Panc1 (cell line): ENCODE measurements around the gene HCN1. TPM values are rescaled to one million over a fixed set of nuclear protein-coding genes. Genes with fewer than 3 reads are reported as not detected.

Experiments
- ATAC-seq: fragments of 200-7000 bp; cut with Tn5 transposase; 2 replicates; pipeline ENCODE4 v1.9.1; 2020; ENCODE audit warnings: mild to moderate bottlenecking, moderate library complexity
- BruUV-seq: library from RNA; stranded (reverse); fragments of 400-500 nt; replicated peaks from 2 replicates; lab custom pipeline; 2021; lab: Mats Ljungman, UMichigan
- CTCF ChIA-PET: fragments of 300-600 bp; sonication (Branson Sonifier 250); formaldehyde crosslinking; loops from one replicate; lab custom pipeline; 2022; ENCODE audit warnings: antibody characterized with exemption; lab: Charles Lee
- POLR2A ChIA-PET: fragments of 300-600 bp; sonication (Branson Sonifier 250); formaldehyde crosslinking; loops from one replicate; lab custom pipeline; 2022; ENCODE audit warnings: antibody characterized with exemption; lab: Charles Lee
- DNase-seq: peaks from one replicate; pipeline ENCODE4 v3.0.0-alpha.2; 2010; ENCODE audit warnings: low read depth, low spot score
- H3K27ac ChIP-seq: 2 replicates; pipeline ENCODE4 v1.5.1; 2011; ENCODE audit warnings: mild to moderate bottlenecking, low read length, inconsistent platforms
- H3K27me3 ChIP-seq: fragments of 200-500 bp; sonication (Bioruptor generic); 2 replicates; pipeline ENCODE4 v1.6.0; 2014; ENCODE audit warnings: low read length, inconsistent platforms; ENCODE audit not compliant: control insufficient read depth, insufficient read depth
- H3K36me3 ChIP-seq: fragments of 200-500 bp; sonication (Bioruptor generic); 2 replicates; pipeline ENCODE4 v1.5.1; 2014; ENCODE audit warnings: inconsistent platforms, mild to moderate bottlenecking, low read length, moderate library complexity; ENCODE audit not compliant: control insufficient read depth, insufficient read depth
- H3K4me1 ChIP-seq: 2 replicates; pipeline ENCODE4 v1.5.1; 2011; ENCODE audit warnings: inconsistent platforms, mild to moderate bottlenecking, low read length, moderate library complexity; ENCODE audit not compliant: control insufficient read depth, insufficient read depth
- H3K4me3 ChIP-seq, 2 experiments: 2 replicates each; pipeline ENCODE4 v1.5.1; 2011 to 2012; ENCODE audit warnings: low read depth in 2 of 2, low read length in 2 of 2, mild to moderate bottlenecking in 2 of 2, inconsistent platforms in 1 of 2, moderate library complexity in 1 of 2
- H3K9me3 ChIP-seq: fragments of 200-500 bp; sonication (Bioruptor generic); 2 replicates; pipeline ENCODE4 v1.5.1; 2014; ENCODE audit warnings: low read depth, mild to moderate bottlenecking, inconsistent platforms, low read length, moderate library complexity; ENCODE audit not compliant: control insufficient read depth, insufficient read depth
- POLR2AphosphoS5 ChIP-seq: IDR thresholded peaks from 2 replicates; pipeline ENCODE4 v1.6.1; 2012; ENCODE audit warnings: mild to moderate bottlenecking, low read depth, low read length, moderate library complexity
- SIN3A ChIP-seq: IDR thresholded peaks from 2 replicates; pipeline ENCODE4 v1.6.1; 2012; ENCODE audit warnings: low read depth, mild to moderate bottlenecking, low read length, moderate library complexity, borderline replicate concordance; ENCODE audit not compliant: insufficient read depth
- TCF7L2 ChIP-seq: IDR thresholded peaks from 2 replicates; pipeline ENCODE4 v1.6.1; 2011; ENCODE audit warnings: mild to moderate bottlenecking, low read depth, low read length, inconsistent platforms
- in situ Hi-C: cut with HindIII; loops from 2 replicates; pipeline ENCODE4 v1.10.0; 2016; ENCODE audit warnings: low sequenced_read_pairs, low pct_unique_long_range_greater_than_20kb
- intact Hi-C: fragments of 100-400 bp; cut with micrococcal nuclease; formaldehyde crosslinking; loops from one replicate; pipeline ENCODE4 v1.10.0; 2022; ENCODE audit not compliant: unreplicated experiment
- total RNA-seq: library from RNA; stranded (reverse); gene quantifications from one replicate; pipeline ENCODE4 v1.2.1, GENCODE V29; 2021; ENCODE audit not compliant: unreplicated experiment
- TF ChIP-seq, protein P1 (sequence below): fragments of 450-650 bp; IDR thresholded peaks from 2 replicates; pipeline ENCODE4 v1.5.1; 2017; ENCODE audit warnings: mild to moderate bottlenecking
- TF ChIP-seq, protein P2 (sequence below), 2 experiments: IDR thresholded peaks; 2 replicates each; pipeline ENCODE4 v1.6.1; 2011 to 2012; ENCODE audit warnings: low read depth in 2 of 2, control low read depth in 1 of 2, low read length in 1 of 2, mild to moderate bottlenecking in 1 of 2, moderate library complexity in 1 of 2; ENCODE audit not compliant: insufficient read depth in 1 of 2

HCN1 gene
- total RNA-seq, 1 experiment from 2014 or later = 0.36 TPM

DNA sequence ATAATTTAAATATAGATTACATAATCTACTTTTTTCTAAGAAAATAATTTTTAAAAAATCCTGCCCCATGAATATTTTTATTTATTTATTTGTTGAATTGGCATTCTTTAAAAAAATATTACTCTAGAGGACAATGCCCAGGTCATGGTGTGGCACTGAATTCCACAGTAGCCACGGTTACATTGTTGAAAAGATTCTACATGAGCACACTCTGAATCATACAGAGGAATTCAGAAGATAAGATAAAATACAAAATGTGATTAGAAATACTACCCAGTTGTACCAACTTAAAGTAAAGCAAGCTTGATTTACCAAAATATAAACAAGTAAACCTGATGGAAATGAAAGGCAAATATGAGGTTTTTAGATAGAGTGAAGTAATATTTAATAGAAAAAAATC, 183.7 kb downstream of the HCN1 start:
- in situ Hi-C loops = no loop called here
- TF ChIP-seq POLR2AphosphoS5 (no peak), TCF7L2 (no peak), SIN3A (no peak)
- TF ChIP-seq, protein P1, sequence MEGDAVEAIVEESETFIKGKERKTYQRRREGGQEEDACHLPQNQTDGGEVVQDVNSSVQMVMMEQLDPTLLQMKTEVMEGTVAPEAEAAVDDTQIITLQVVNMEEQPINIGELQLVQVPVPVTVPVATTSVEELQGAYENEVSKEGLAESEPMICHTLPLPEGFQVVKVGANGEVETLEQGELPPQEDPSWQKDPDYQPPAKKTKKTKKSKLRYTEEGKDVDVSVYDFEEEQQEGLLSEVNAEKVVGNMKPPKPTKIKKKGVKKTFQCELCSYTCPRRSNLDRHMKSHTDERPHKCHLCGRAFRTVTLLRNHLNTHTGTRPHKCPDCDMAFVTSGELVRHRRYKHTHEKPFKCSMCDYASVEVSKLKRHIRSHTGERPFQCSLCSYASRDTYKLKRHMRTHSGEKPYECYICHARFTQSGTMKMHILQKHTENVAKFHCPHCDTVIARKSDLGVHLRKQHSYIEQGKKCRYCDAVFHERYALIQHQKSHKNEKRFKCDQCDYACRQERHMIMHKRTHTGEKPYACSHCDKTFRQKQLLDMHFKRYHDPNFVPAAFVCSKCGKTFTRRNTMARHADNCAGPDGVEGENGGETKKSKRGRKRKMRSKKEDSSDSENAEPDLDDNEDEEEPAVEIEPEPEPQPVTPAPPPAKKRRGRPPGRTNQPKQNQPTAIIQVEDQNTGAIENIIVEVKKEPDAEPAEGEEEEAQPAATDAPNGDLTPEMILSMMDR = no peak
- TF ChIP-seq, protein P2, sequence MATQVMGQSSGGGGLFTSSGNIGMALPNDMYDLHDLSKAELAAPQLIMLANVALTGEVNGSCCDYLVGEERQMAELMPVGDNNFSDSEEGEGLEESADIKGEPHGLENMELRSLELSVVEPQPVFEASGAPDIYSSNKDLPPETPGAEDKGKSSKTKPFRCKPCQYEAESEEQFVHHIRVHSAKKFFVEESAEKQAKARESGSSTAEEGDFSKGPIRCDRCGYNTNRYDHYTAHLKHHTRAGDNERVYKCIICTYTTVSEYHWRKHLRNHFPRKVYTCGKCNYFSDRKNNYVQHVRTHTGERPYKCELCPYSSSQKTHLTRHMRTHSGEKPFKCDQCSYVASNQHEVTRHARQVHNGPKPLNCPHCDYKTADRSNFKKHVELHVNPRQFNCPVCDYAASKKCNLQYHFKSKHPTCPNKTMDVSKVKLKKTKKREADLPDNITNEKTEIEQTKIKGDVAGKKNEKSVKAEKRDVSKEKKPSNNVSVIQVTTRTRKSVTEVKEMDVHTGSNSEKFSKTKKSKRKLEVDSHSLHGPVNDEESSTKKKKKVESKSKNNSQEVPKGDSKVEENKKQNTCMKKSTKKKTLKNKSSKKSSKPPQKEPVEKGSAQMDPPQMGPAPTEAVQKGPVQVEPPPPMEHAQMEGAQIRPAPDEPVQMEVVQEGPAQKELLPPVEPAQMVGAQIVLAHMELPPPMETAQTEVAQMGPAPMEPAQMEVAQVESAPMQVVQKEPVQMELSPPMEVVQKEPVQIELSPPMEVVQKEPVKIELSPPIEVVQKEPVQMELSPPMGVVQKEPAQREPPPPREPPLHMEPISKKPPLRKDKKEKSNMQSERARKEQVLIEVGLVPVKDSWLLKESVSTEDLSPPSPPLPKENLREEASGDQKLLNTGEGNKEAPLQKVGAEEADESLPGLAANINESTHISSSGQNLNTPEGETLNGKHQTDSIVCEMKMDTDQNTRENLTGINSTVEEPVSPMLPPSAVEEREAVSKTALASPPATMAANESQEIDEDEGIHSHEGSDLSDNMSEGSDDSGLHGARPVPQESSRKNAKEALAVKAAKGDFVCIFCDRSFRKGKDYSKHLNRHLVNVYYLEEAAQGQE (IDR thresholded peaks at IDR 0.05; ENCODE audit: insufficient read depth in 1 of 2, low read depth in 2 of 2, low read length in 1 of 2) = no peak

DNA sequence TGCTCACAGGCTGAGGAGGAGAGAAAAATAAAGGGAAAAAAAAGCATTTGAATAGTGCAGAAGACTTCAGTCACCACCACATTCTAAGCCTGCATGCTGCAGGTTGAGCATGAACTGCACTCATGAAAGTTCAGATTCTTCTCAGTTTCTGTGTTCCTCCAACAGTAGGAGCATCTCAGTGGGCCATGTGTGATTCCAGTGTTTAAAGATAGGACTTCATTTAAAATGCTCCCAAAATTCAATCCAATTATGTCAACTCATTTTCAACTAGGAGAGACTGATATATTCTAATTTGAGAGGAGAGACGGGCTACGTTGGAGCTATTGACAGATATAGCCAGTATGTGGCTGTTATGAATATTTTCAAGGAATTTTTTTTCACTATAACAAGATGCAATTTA, 186.8 kb downstream of the HCN1 start:
- ATAC-seq = no peak
- DNase-seq = no peak
- Histone ChIP-seq H3K4me3 (no peak overlapping the region), H3K27ac (no peak overlapping the region), H3K9me3 (no peaks in the 10 kb centered on the region), H3K36me3 (no peaks in the 10 kb centered on the region), H3K27me3 (no peaks in the 10 kb centered on the region), H3K4me1 (no peaks in the 10 kb centered on the region)
- in situ Hi-C loops (no loop called here), intact Hi-C loops (no loop called here)
- no TSS peak for BruUV-seq
- ChIA-PET CTCF (no interaction called here), POLR2A (no interaction called here)
- TF ChIP-seq SIN3A = no peak
- TF ChIP-seq POLR2AphosphoS5 = no peak
- TF ChIP-seq, protein P2 (IDR thresholded peaks at IDR 0.05; ENCODE audit: insufficient read depth in 1 of 2, low read depth in 2 of 2, low read length in 1 of 2) = no peak
- TF ChIP-seq TCF7L2 = no peak
- TF ChIP-seq, protein P1 = no peak

More for the DNA sequence above, 183.7 kb downstream of the HCN1 start:
- ATAC-seq (no peak), DNase-seq (no peak)
- Histone ChIP-seq H3K27ac (no peak overlapping the region), H3K27me3 (no peaks in the 10 kb centered on the region), H3K36me3 (no peaks in the 10 kb centered on the region), H3K9me3 (no peaks in the 10 kb centered on the region), H3K4me3 (no peak overlapping the region), H3K4me1 (no peaks in the 10 kb centered on the region)
- POLR2A ChIA-PET = no interaction called here
- intact Hi-C loops = no loop called here
- CTCF ChIA-PET = no interaction called here
- BruUV-seq = no TSS peak
